K562 (cell line): ENCODE results near the gene FAM200B. TPM values are rescaled to one million over a fixed set of nuclear protein-coding genes. Genes with fewer than 3 reads are reported as not detected.

Source experiments
- BRD9 ChIP-seq: fragments of 450-650 bp; IDR thresholded peaks from 2 replicates; pipeline ENCODE4 v1.6.1; 2018; ENCODE audit warnings: low read depth; ENCODE audit not compliant: partially characterized antibody
- CBX1 ChIP-seq: sonication (generic); IDR thresholded peaks from 2 replicates; pipeline ENCODE4 v1.6.1; 2016; ENCODE audit warnings: antibody characterized with exemption, low read depth, mild to moderate bottlenecking
- CBX5 ChIP-seq: IDR thresholded peaks from 2 replicates; pipeline ENCODE4 v1.6.1; 2014; ENCODE audit warnings: low read depth, borderline replicate concordance
- CREM ChIP-seq: IDR thresholded peaks from 2 replicates; pipeline ENCODE4 v1.6.1; 2014; ENCODE audit warnings: antibody characterized with exemption, low read depth
- CTCF ChIP-seq, 3 experiments: IDR thresholded peaks in 2 of 3; conservative IDR thresholded peaks in 1 of 3; 2 replicates each; pipeline ENCODE4 v1.5.1; 2011 to 2012; ENCODE audit warnings: low read length in 3 of 3, mild to moderate bottlenecking in 3 of 3, control low read depth in 2 of 3, improper control_type of control experiment in 1 of 3, inconsistent platforms in 1 of 3, low read depth in 1 of 3, mixed read lengths in 1 of 3, moderate library complexity in 1 of 3; ENCODE audit not compliant: insufficient read depth in 2 of 3
- ELF4 ChIP-seq: fragments of 450-650 bp; formaldehyde crosslinking; IDR thresholded peaks from 2 replicates; pipeline ENCODE4 v1.4.0; 2022; ENCODE audit warnings: missing genetic modification characterization
- FOXK1 ChIP-seq: sonication (generic); formaldehyde crosslinking; IDR thresholded peaks from 2 replicates; pipeline ENCODE4 v1.8.0; 2022; ENCODE audit warnings: missing genetic modification reagents, mild to moderate bottlenecking, borderline replicate concordance
- HSF4 ChIP-seq: fragments of 250-450 bp; sonication (Bioruptor Pico); IDR thresholded peaks from 2 replicates; pipeline ENCODE4 v2.1.2; 2022; ENCODE audit warnings: mild to moderate bottlenecking, moderate library complexity, borderline replicate concordance
- LCOR ChIP-seq: sonication (generic); formaldehyde crosslinking; IDR thresholded peaks from 2 replicates; pipeline ENCODE4 v1.8.0; 2022; ENCODE audit warnings: mild to moderate bottlenecking, missing genetic modification reagents
- LEF1 ChIP-seq: fragments of 450-650 bp; IDR thresholded peaks from 2 replicates; pipeline ENCODE4 v1.6.1; 2016; ENCODE audit warnings: mild to moderate bottlenecking
- SOX6 ChIP-seq: fragments of 450-650 bp; IDR thresholded peaks from 2 replicates; pipeline ENCODE4 v1.6.1; 2014; ENCODE audit warnings: mild to moderate bottlenecking
- SP2 ChIP-seq: IDR thresholded peaks from 2 replicates; pipeline ENCODE4 v1.6.1; 2011; ENCODE audit warnings: mild to moderate bottlenecking, low read depth, low read length, moderate library complexity; ENCODE audit not compliant: poor library complexity, severe bottlenecking; ENCODE audit errors: extremely low read depth
- ZBED1 ChIP-seq: IDR thresholded peaks from 2 replicates; pipeline ENCODE4 v1.6.1; 2014
- ZNF384 ChIP-seq: IDR thresholded peaks from 2 replicates; pipeline ENCODE4 v1.6.1; 2012; ENCODE audit warnings: low read depth, low read length, improper control_type of control experiment
- ZNF764 ChIP-seq: fragments of 250-450 bp; sonication (Bioruptor Pico); IDR thresholded peaks from 2 replicates; pipeline ENCODE4 v1.4.0; 2020; ENCODE audit warnings: low read depth, mild to moderate bottlenecking, moderate library complexity
- ZNF778 ChIP-seq: fragments of 450-650 bp; formaldehyde crosslinking; IDR thresholded peaks from 2 replicates; pipeline ENCODE4 v1.4.0; 2020; ENCODE audit warnings: mild to moderate bottlenecking, moderate library complexity
- polyA plus RNA-seq, 8 experiments: library from polyadenylated mRNA; depleted of rRNA in 4 of 8; stranded (reverse) in 5 of 8; unstranded in 3 of 8; fragments of >200 nt; fragmentation: Nextera tagmentation in 2 of 8; fragmentation: Illumina TruSeq in 1 of 8; extraction: Ambion mirVana in 2 of 8; extraction: Trizol in 1 of 8; gene quantifications; 2 replicates each; pipeline versions ENCODE4 v1.2.1 to v1.2.3, GENCODE V29; 2011 to 2014; ENCODE audit warnings: inconsistent platforms in 1 of 8, missing spikeins in 1 of 8
- total RNA-seq, 7 experiments: library from RNA; depleted of rRNA in 6 of 7; stranded (reverse); fragments of >200 nt in 6 of 7; fragmentation: Illumina TruSeq in 2 of 7; extraction: Trizol in 2 of 7; gene quantifications; 2 replicates each; pipeline versions ENCODE4 v1.2.1 to v1.2.3, GENCODE V29; 2011 to 2021; ENCODE audit warnings: low replicate concordance in 1 of 7
- TF ChIP-seq, protein P1 (sequence below), 2 experiments: fragments of 150-350 bp in 1 of 2; IDR thresholded peaks; 2 replicates each; pipeline ENCODE4 v1.6.1; 2012 to 2016; ENCODE audit warnings: low read depth in 2 of 2, low read length in 2 of 2, mild to moderate bottlenecking in 1 of 2, moderate library complexity in 1 of 2

Gene FAM200B
- total and polyA plus RNA-seq, 9 of the 15 experiments (the other 6 are each of a cell fraction or from before 2014, with no cell fraction given): 17.4 to 48.0 (median 25.5) TPM

DNA sequence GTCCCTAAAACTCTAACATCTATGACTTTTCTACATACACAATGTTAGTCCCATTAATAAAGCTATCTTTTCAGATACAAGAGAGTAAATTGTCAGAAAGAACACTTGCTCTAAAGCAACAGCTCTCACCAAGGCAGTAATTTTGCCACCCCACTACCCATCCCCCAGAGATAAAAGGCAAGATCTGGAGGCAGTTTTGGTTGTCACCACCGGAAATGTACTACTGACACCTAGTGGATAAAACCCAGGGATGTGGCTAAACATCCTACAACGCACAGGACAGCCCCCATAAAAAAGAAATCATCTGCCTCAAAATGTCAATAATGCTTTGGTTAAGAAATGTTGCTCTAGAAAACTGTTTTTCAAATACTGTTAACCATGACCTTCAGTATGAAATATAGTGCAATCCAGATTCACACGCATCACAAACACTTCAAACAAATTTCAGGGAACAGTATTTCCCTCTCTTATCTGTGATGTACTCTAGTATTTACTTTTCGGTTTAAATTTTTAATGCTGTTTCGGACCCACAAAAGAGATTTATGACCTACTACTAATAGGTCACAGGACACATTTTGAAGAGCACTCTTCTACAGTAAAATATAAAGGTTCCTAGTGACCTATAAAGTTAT, 31.6 kb upstream of the FAM200B start (continued):
- TF ChIP-seq ZNF764 (CRISPR knock-in tag) (0 out of 2 replicates have a peak, but pooled peaks have one; percentile 24), LEF1 (peak; percentile 61; the same call in 1 of the 2 replicates), ZBED1 (no peak), ELF4 (CRISPR knock-in tag) (0 out of 2 replicates have a peak, but pooled peaks have one; percentile 9), FOXK1 (CRISPR knock-in tag) (no peak), HSF4 (no peak), CTCF (IDR thresholded peaks at IDR 0.05 in 2 of 3, conservative IDR thresholded peaks at IDR 0.05 in 1 of 3; ENCODE audit: insufficient read depth in 2 of 3, low read depth in 1 of 3, low read length in 3 of 3) (peak; percentile 72 to 92 (median 82)), SOX6 (0 out of 2 replicates have a peak, but pooled peaks have one; percentile 15), SP2 (no peak), BRD9 (peak; percentile 94), CBX5 (no peak), CREM (peak; percentile 39; the same call in 1 of the 2 replicates), LCOR (CRISPR knock-in tag) (peak; percentile 32; the same call in 1 of the 2 replicates), ZNF384 (0 out of 2 replicates have a peak, but pooled peaks have one; percentile 20), CBX1 (0 out of 2 replicates have a peak, but pooled peaks have one; percentile 27), ZNF778 (no peak)
- TF ChIP-seq, protein P1, sequence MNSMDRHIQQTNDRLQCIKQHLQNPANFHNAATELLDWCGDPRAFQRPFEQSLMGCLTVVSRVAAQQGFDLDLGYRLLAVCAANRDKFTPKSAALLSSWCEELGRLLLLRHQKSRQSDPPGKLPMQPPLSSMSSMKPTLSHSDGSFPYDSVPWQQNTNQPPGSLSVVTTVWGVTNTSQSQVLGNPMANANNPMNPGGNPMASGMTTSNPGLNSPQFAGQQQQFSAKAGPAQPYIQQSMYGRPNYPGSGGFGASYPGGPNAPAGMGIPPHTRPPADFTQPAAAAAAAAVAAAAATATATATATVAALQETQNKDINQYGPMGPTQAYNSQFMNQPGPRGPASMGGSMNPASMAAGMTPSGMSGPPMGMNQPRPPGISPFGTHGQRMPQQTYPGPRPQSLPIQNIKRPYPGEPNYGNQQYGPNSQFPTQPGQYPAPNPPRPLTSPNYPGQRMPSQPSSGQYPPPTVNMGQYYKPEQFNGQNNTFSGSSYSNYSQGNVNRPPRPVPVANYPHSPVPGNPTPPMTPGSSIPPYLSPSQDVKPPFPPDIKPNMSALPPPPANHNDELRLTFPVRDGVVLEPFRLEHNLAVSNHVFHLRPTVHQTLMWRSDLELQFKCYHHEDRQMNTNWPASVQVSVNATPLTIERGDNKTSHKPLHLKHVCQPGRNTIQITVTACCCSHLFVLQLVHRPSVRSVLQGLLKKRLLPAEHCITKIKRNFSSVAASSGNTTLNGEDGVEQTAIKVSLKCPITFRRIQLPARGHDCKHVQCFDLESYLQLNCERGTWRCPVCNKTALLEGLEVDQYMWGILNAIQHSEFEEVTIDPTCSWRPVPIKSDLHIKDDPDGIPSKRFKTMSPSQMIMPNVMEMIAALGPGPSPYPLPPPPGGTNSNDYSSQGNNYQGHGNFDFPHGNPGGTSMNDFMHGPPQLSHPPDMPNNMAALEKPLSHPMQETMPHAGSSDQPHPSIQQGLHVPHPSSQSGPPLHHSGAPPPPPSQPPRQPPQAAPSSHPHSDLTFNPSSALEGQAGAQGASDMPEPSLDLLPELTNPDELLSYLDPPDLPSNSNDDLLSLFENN (IDR thresholded peaks at IDR 0.05; ENCODE audit: low read depth in 2 of 2, low read length in 2 of 2): 0 out of 4 replicates have a peak, but pooled peaks of 1 of the 2 experiments have one; percentile 52
